Left lung (tissue), 14 donors: ENCODE results near the gene DCT. TPM values are rescaled to one million over a fixed set of nuclear protein-coding genes. Genes with fewer than 3 reads are reported as not detected.
"Not testable (repeated sequence)": the region's sequence is repeated elsewhere in the genome, so short reads cannot be mapped to it uniquely, and the experiment has no call there.

ENCODE experiments used
- ATAC-seq: fragments of 200-7000 bp; cut with Tn5 transposase; one replicate; pipeline ENCODE4 v1.9.1; 2020; ENCODE audit warnings: moderate library complexity
- DNase-seq, 4 donors: peaks; one replicate each; pipeline ENCODE4 v3.0.0-alpha.2; 2013 to 2020
- H3K27ac ChIP-seq, 2 donors: fragments of 200-600 bp; sonication (generic) in 1 of 2; one replicate each; pipeline versions ENCODE4 v1.5.0 to v1.8.0; 2020 to 2021
- H3K27me3 ChIP-seq, 2 donors: fragments of 200-600 bp; sonication (generic) in 1 of 2; one replicate each; pipeline versions ENCODE4 v1.5.0 to v1.8.0; 2020 to 2021
- H3K36me3 ChIP-seq, 2 donors: fragments of 200-600 bp; sonication (generic) in 1 of 2; one replicate each; pipeline versions ENCODE4 v1.5.0 to v1.8.0; 2020 to 2021
- H3K4me1 ChIP-seq, 2 donors: fragments of 200-600 bp; one replicate each; pipeline ENCODE4 v1.8.0; 2021
- H3K4me3 ChIP-seq, 2 donors: fragments of 200-600 bp; sonication (generic) in 1 of 2; one replicate each; pipeline versions ENCODE4 v1.5.0 to v1.8.0; 2020 to 2021; ENCODE audit warnings: mild to moderate bottlenecking in 1 of 2
- H3K9me3 ChIP-seq, 2 donors: fragments of 200-600 bp; sonication (generic) in 1 of 2; one replicate each; pipeline versions ENCODE4 v1.5.0 to v1.8.0; 2020 to 2021
- CTCF ChIP-seq, 2 donors: fragments of 200-600 bp; sonication (generic) in 1 of 2; IDR thresholded peaks; one replicate each; pipeline versions ENCODE4 v1.5.0 to v1.8.0; 2021; ENCODE audit warnings: antibody characterized with exemption in 2 of 2
- intact Hi-C, 2 donors: fragments of 100-400 bp; cut with DNase I; formaldehyde crosslinking; loops; one replicate each; pipeline versions ENCODE4 v1.11.2 to v1.14.2; 2022
- long read RNA-seq, 12 donors: library from polyadenylated mRNA in 2 of 12; unstranded in 2 of 12; transcript quantifications; one replicate each; pipeline ENCODE4 v2.0.0 and lab custom pipeline, GENCODE V29; 2019 to 2026
- polyA plus RNA-seq, 6 donors: library from polyadenylated mRNA; unstranded; fragments of 120-200 nt; gene quantifications; one replicate each; pipeline ENCODE4 v1.2.1, GENCODE V29; 2013; ENCODE audit not compliant: insufficient read length in 6 of 6
- total RNA-seq, 2 donors: library from RNA; stranded (reverse); fragmentation: NEBNext Ultra II Directional; extraction: Animal tissue kit (Norgen Biotek cat#: 25700); gene quantifications; one replicate each; pipeline ENCODE4 v1.2.1, GENCODE V29; 2021
- donor health status: DM: no; HTN: yes; CAD: no.
- donor health status: DM: no; HTN: no; CAD: no.

The DCT gene
- total RNA-seq (under 1 TPM in 1 of 2 donors, not detected in 1; 0.06 TPM), polyA plus RNA-seq (under 1 TPM; 0.25 to 0.38 (median 0.32) TPM)
- long read RNA-seq, donor 1, result 0 reads
- long read RNA-seq, donor 2, result 0 reads
- long read RNA-seq, donor 3, result 0 reads
- long read RNA-seq, donor 4, result 0 reads
- long read RNA-seq, donor 5, result 0 reads
- long read RNA-seq, donor 6, result 0 reads
- long read RNA-seq, donor 7, result 0 reads
- long read RNA-seq, donor 8, result 0 reads
- long read RNA-seq, donor 9, result 0 reads
- long read RNA-seq, donor 10, result 0 reads
- long read RNA-seq, donor 11, result 0 reads
- long read RNA-seq, donor 12, result 0 reads

DNA sequence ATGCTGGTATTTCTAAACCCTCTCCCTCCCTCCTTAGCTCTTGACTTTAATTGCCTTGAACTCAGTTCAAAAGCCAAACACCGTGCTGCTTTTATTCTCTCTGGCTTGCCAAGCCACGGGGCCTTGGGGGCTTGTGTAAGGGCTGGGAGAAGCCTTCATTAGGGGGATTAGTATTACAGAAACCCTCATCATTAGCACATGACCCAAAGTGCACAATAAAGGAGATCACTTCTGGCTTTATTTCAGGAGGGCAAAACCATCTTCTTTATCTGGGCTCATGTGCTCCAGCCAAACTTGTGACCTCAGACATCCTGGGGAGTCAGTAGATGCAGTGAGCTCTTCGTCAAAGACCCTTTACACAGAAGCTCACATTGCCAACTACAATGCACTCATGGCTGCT lies at the start of gene DCT:
DCT (minus strand) TSS at position 67 of the 400 bp plus-strand sequence. CDS start 427 bp downstream, outside the sequence.
- Histone ChIP-seq H3K4me3 (no peak within 1 kb of the TSS), H3K27ac (no peak within 1 kb of the TSS), H3K36me3 (no peaks in the 10 kb centered on the region), H3K4me1 (no peaks in the 10 kb centered on the region), H3K9me3 (no peaks in the 10 kb centered on the region), H3K27me3 (no peaks in the 10 kb centered on the region)
- intact Hi-C loops, result no loop called here
- DNase-seq, result no peak
- no peak for TF ChIP-seq CTCF (IDR thresholded peaks at IDR 0.05)
- no peak for ATAC-seq

DNA sequence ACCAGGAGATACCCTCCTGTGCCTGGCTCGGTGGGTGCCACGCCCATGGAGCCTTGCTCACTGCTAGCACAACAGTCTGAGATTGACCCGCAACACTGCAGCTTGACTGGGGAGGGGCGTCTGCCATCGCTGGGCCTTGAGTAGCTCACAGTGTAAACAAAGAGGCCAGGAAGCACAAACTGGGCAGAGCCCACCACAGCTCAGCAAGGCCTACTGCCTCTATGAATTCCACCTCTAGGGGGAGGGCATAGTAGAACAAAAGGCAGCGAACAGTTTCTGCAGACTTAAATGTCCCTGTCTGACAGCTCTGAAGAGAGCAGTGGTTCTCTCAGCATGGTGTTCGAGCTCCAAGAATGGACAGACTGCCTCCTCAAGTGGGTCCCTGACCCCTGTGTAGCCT lies 47.5 kb upstream of the DCT start:
- H3K4me3 ChIP-seq, H3K9me3 ChIP-seq, intact Hi-C loops, DNase-seq, H3K36me3 ChIP-seq, H3K4me1 ChIP-seq, H3K27me3 ChIP-seq, H3K27ac ChIP-seq, ATAC-seq: not testable (repeated sequence)

DNA sequence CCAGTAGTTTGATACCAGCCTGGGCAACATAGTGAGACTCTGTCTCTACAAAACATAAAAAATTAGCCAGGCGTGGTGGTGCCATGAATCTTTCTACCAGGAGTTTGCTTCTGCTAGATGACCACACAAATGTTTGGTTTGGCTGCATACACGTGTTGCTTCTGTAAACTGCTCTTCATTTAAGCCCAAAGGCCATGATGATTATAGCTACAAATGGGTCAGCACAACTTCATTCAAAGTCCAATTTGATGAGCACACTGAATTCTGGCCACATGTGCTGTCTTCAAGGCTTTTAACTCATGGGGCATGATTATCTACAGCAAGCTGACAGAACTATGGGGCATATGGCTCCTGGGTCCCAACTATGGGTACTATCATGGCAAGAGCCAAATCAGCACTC lies 46.3 kb upstream of the DCT start:
- Histone ChIP-seq H3K4me1 (no peaks in the 10 kb centered on the region), H3K4me3 (no peak overlapping the region), H3K27me3 (no peaks in the 10 kb centered on the region), H3K36me3 (no peaks in the 10 kb centered on the region), H3K27ac (no peak overlapping the region), H3K9me3 (no peaks in the 10 kb centered on the region)
- intact Hi-C loops, result no loop called here
- ATAC-seq, result no peak
- no peak for TF ChIP-seq CTCF (IDR thresholded peaks at IDR 0.05)
- DNase-seq, result no peak

DNA sequence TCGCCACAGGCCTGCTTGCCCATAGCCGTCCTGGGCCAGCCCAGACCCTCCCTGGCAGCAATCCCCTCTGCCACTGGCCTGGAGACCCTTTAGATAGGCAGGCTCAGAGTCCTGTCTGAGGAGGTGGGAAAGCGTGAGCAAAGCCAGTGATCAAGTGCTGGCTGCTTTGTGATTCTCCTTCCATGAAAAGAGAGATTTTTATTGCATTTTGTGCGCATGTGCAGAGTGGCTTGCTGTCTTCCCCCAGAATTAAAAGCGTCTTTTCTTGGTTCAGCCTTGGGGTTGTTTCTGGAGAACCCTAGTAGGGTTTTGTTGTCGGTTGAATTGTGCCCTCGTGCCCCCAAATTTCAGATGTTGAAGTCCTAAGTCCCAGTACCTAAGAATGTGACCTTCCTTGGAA lies 44.9 kb upstream of the DCT start:
- Histone ChIP-seq H3K36me3 (no peaks in the 10 kb centered on the region), H3K4me3 (no peak overlapping the region), H3K27ac (no peak overlapping the region), H3K27me3 (no peaks in the 10 kb centered on the region), H3K9me3 (no peaks in the 10 kb centered on the region), H3K4me1 (no peaks in the 10 kb centered on the region)
- no peak for DNase-seq
- ATAC-seq, result no peak
- intact Hi-C loops, result no loop called here
- TF ChIP-seq CTCF (IDR thresholded peaks at IDR 0.05), result no peak

DNA sequence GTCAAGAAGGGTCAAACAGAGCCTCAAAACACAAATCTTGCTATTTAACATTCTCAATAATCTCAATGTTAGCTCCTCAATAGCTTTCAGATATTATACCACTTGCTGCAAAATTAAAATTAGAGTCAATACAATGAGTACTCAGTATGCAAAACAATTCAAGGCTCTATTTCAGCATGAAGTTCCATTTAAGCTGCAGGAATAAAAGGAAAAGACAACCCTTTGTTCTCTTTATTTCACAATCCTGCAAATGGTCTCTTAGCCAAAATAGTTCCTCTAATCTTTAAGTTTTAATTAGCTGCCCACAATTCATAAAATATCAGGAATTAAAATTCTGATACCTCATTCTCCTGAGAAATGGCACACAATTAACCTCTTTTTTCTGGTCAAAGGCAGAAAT lies 40.5 kb upstream of the DCT start:
- TF ChIP-seq CTCF (IDR thresholded peaks at IDR 0.05), result no peak
- Histone ChIP-seq H3K9me3 (no peaks in the 10 kb centered on the region), H3K27ac (no peak overlapping the region), H3K4me1 (no peaks in the 10 kb centered on the region), H3K27me3 (no peaks in the 10 kb centered on the region), H3K36me3 (no peaks in the 10 kb centered on the region), H3K4me3 (no peak overlapping the region)
- ATAC-seq (no peak), DNase-seq (no peak)
- intact Hi-C loops, result no loop called here

DNA sequence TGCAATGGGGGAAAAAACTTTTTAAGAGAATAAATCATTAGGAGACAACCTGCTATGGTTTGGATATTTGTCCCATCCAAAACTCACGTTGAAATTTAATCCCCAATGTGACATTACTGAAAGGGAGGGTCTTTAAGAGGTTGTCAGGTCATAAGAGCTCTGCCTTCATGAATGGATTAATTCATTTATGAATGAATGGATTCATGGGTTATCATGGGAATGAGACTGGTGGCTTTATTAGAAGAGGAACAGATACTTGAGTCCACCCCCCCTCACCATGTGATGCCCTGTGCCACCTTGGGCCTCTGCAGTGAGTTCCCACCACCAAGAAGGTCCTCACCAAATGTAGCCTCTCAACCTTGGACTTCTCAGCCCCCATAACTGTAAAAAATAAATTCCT lies 37.0 kb upstream of the DCT start:
- no peak overlapping the region for H3K27ac ChIP-seq
- no peak overlapping the region for H3K4me3 ChIP-seq
- DNase-seq (no peak), ATAC-seq (no peak)
- TF ChIP-seq CTCF (IDR thresholded peaks at IDR 0.05), result no peak
- no peaks in the 10 kb centered on the region for H3K36me3 ChIP-seq
- H3K27me3 ChIP-seq, result no peaks in the 10 kb centered on the region
- H3K4me1 ChIP-seq, result no peaks in the 10 kb centered on the region
- intact Hi-C loops, result no loop called here
- no peaks in the 10 kb centered on the region for H3K9me3 ChIP-seq
